GM23338 (cell line): ENCODE measurements around the gene PYGB. TPM values are rescaled to one million over a fixed set of nuclear protein-coding genes. Genes with fewer than 3 reads are reported as not detected.

Experiments
- ATAC-seq: fragments of 200-7000 bp; cut with Tn5 transposase; 3 replicates; pipeline ENCODE4 v1.9.1; 2020
- DNase-seq: peaks from one replicate; pipeline ENCODE4 v3.0.0-alpha.2; 2015; ENCODE audit warnings: low spot score
- H2AFZ ChIP-seq: fragments of 200-600 bp; sonication (generic); 2 replicates; pipeline ENCODE4 v1.8.0; 2016; ENCODE audit warnings: antibody characterized with exemption, mild to moderate bottlenecking, moderate library complexity
- H3F3A ChIP-seq: fragments of 200-600 bp; sonication (generic); replicated peaks from 2 replicates; pipeline ENCODE4 v1.8.0; 2017; ENCODE audit warnings: antibody characterized with exemption, mixed run types, low read depth
- H3K27ac ChIP-seq: fragments of 200-600 bp; sonication (generic); 2 replicates; pipeline ENCODE4 v1.6.1; 2016; ENCODE audit warnings: low read depth
- H3K27me3 ChIP-seq: fragments of 200-600 bp; sonication (generic); 2 replicates; pipeline ENCODE4 v1.8.0; 2016; ENCODE audit warnings: mild to moderate bottlenecking, mixed run types, moderate library complexity; ENCODE audit not compliant: insufficient read depth
- H3K36me3 ChIP-seq: fragments of 200-600 bp; sonication (generic); 2 replicates; pipeline ENCODE4 v1.8.0; 2016; ENCODE audit warnings: mild to moderate bottlenecking; ENCODE audit not compliant: insufficient read depth
- H3K4me1 ChIP-seq: fragments of 200-600 bp; sonication (generic); 2 replicates; pipeline ENCODE4 v1.8.0; 2016; ENCODE audit warnings: mild to moderate bottlenecking, moderate library complexity; ENCODE audit not compliant: insufficient read depth
- H3K4me2 ChIP-seq: fragments of 200-600 bp; sonication (generic); 2 replicates; pipeline ENCODE4 v1.7.1; 2017; ENCODE audit warnings: mixed run types
- H3K4me3 ChIP-seq: fragments of 200-600 bp; sonication (generic); 2 replicates; pipeline ENCODE4 v1.6.1; 2016; ENCODE audit warnings: mixed run types
- H3K79me2 ChIP-seq: fragments of 200-600 bp; sonication (generic); replicated peaks from 2 replicates; pipeline ENCODE4 v1.8.0; 2017; ENCODE audit warnings: mild to moderate bottlenecking; ENCODE audit not compliant: insufficient read depth
- H3K9me2 ChIP-seq: fragments of 200-600 bp; sonication (generic); 2 replicates; pipeline ENCODE4 v1.8.0; 2017; ENCODE audit not compliant: insufficient read depth
- H4K20me1 ChIP-seq: fragments of 200-600 bp; sonication (generic); replicated peaks from 2 replicates; pipeline ENCODE4 v1.8.0; 2017; ENCODE audit warnings: mild to moderate bottlenecking; ENCODE audit not compliant: insufficient read depth
- H3K27ac Mint-ChIP-seq: 2 replicates; pipeline ENCODE4 v1.8.0; 2020; ENCODE audit warnings: inconsistent platforms, mild to moderate bottlenecking, moderate library complexity, mixed read lengths
- H3K27me3 Mint-ChIP-seq: 3 replicates; pipeline ENCODE4 v1.8.0; 2022; ENCODE audit warnings: low read depth, mild to moderate bottlenecking, moderate library complexity, mixed read lengths, inconsistent platforms; ENCODE audit not compliant: insufficient read depth, poor library complexity
- H3K36me3 Mint-ChIP-seq: 3 replicates; pipeline ENCODE4 v1.8.0; 2021; ENCODE audit warnings: low read depth, mild to moderate bottlenecking, inconsistent platforms, moderate library complexity, mixed read lengths
- H3K4me1 Mint-ChIP-seq: 3 replicates; pipeline ENCODE4 v1.8.0; 2020; ENCODE audit warnings: mild to moderate bottlenecking, inconsistent platforms, mixed read lengths
- H3K4me3 Mint-ChIP-seq: 3 replicates; pipeline ENCODE4 v1.8.0; 2021; ENCODE audit warnings: moderate library complexity, mild to moderate bottlenecking, inconsistent platforms, mixed read lengths
- H3K9me3 Mint-ChIP-seq: 3 replicates; pipeline ENCODE4 v1.8.0; 2020; ENCODE audit warnings: moderate library complexity, mild to moderate bottlenecking, inconsistent platforms, mixed read lengths
- CREB1 ChIP-seq: fragments of 250-450 bp; sonication (Bioruptor Pico); IDR thresholded peaks from 2 replicates; pipeline ENCODE4 v1.5.0; 2020; ENCODE audit warnings: low read depth, mild to moderate bottlenecking, moderate library complexity
- EZH2phosphoT487 ChIP-seq: fragments of 200-600 bp; sonication (generic); IDR thresholded peaks from one replicate; pipeline ENCODE4 v1.8.1; 2018; ENCODE audit warnings: antibody characterized with exemption; ENCODE audit not compliant: unreplicated experiment
- JUNB ChIP-seq: IDR thresholded peaks from one replicate; pipeline ENCODE4 v1.6.1; 2016; ENCODE audit warnings: antibody characterized with exemption; ENCODE audit not compliant: unreplicated experiment
- NANOG ChIP-seq: IDR thresholded peaks from 2 replicates; pipeline ENCODE4 v1.6.1; 2016; ENCODE audit warnings: antibody characterized with exemption, borderline replicate concordance
- POLR2AphosphoS5 ChIP-seq: IDR thresholded peaks from 2 replicates; pipeline ENCODE4 v1.6.1; 2016; ENCODE audit warnings: antibody characterized with exemption, low read depth
- STAT1 ChIP-seq: IDR thresholded peaks from one replicate; pipeline ENCODE4 v1.6.1; 2016; ENCODE audit warnings: antibody characterized with exemption; ENCODE audit not compliant: unreplicated experiment
- ZNF114 ChIP-seq: fragments of 250-450 bp; sonication (Bioruptor Pico); IDR thresholded peaks from 2 replicates; pipeline ENCODE4 v1.5.0; 2020; ENCODE audit warnings: mild to moderate bottlenecking, moderate library complexity
- polyA plus RNA-seq: library from polyadenylated mRNA; unstranded; fragments of >200 nt; fragmentation: Nextera tagmentation; extraction: Ambion mirVana; gene quantifications from 2 replicates; pipeline ENCODE4 v1.2.1, GENCODE V29; 2016
- total RNA-seq: library from RNA; depleted of rRNA; stranded (reverse); fragments of >200 nt; shearing (Covaris generic); gene quantifications from 2 replicates; pipeline ENCODE4 v1.2.3, GENCODE V29; 2014
- TF ChIP-seq, protein P1 (sequence below): IDR thresholded peaks from one replicate; pipeline ENCODE4 v1.6.1; 2018; ENCODE audit warnings: antibody characterized with exemption; ENCODE audit not compliant: unreplicated experiment
- TF ChIP-seq, protein P2 (sequence below): IDR thresholded peaks from 2 replicates; pipeline ENCODE4 v1.6.1; 2016; ENCODE audit warnings: antibody characterized with exemption
- TF ChIP-seq, protein P3 (sequence below): fragments of 250-450 bp; sonication (Bioruptor Pico); IDR thresholded peaks from 2 replicates; pipeline ENCODE4 v1.5.0; 2020; ENCODE audit warnings: mild to moderate bottlenecking, moderate library complexity
- TF ChIP-seq, protein P4 (sequence below), 2 experiments: fragments of 200-600 bp in 1 of 2; sonication (generic) in 1 of 2; conservative IDR thresholded peaks; 2 replicates each; pipeline versions ENCODE4 v1.5.1 to v1.6.1; 2016 to 2017; ENCODE audit warnings: antibody characterized with exemption in 2 of 2, low read depth in 2 of 2, mild to moderate bottlenecking in 2 of 2, moderate library complexity in 1 of 2

Gene PYGB
- total and polyA plus RNA-seq, 2 experiments from 2014 or later, result 15.6 to 64.0 TPM

DNA sequence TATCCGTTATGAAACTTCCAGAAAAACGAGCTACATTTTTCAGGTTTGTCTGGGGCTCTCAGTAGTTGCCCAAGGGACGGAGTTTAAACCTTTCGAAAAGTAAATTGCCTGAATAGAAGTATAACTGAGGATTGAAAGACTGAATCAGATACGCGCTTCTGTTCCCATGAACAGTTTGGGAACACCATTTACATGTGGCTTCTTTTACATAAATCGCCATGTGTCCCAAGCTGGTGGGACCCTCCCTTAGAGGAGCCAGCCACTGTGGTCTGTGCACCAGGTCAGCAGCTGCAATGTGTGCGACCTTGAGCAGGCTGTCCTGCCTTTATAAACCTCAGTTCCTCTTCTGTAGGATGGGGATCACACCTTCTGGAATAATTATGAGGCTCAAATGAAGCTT lies 41.3 kb upstream of the PYGB start:
- Histone ChIP-seq H3K36me3 (no peaks in the 10 kb centered on the region), H3K79me2 (peaks cover 43% of the 10 kb centered on the region), H3K4me3 (no peak overlapping the region), H3K4me2 (no peak overlapping the region), H3K4me1 (peaks cover 4% of the 10 kb centered on the region), H4K20me1 (peaks cover 7% of the 10 kb centered on the region), H2AFZ (no peak overlapping the region), H3F3A (no peaks in the 10 kb centered on the region), H3K27me3 (no peaks in the 10 kb centered on the region), H3K27ac (no peak overlapping the region), H3K9me2 (no peaks in the 10 kb centered on the region)
- Mint-ChIP-seq H3K27ac (no peak overlapping the region), H3K36me3 (peaks cover 5% of the 10 kb centered on the region; the same call in 2 of the 3 replicates), H3K4me3 (no peak overlapping the region), H3K9me3 (no peaks in the 10 kb centered on the region), H3K27me3 (peaks cover 2% of the 10 kb centered on the region), H3K4me1 (peaks cover 14% of the 10 kb centered on the region)
- ATAC-seq, result no peak
- no peak for DNase-seq
- TF ChIP-seq, protein P1, sequence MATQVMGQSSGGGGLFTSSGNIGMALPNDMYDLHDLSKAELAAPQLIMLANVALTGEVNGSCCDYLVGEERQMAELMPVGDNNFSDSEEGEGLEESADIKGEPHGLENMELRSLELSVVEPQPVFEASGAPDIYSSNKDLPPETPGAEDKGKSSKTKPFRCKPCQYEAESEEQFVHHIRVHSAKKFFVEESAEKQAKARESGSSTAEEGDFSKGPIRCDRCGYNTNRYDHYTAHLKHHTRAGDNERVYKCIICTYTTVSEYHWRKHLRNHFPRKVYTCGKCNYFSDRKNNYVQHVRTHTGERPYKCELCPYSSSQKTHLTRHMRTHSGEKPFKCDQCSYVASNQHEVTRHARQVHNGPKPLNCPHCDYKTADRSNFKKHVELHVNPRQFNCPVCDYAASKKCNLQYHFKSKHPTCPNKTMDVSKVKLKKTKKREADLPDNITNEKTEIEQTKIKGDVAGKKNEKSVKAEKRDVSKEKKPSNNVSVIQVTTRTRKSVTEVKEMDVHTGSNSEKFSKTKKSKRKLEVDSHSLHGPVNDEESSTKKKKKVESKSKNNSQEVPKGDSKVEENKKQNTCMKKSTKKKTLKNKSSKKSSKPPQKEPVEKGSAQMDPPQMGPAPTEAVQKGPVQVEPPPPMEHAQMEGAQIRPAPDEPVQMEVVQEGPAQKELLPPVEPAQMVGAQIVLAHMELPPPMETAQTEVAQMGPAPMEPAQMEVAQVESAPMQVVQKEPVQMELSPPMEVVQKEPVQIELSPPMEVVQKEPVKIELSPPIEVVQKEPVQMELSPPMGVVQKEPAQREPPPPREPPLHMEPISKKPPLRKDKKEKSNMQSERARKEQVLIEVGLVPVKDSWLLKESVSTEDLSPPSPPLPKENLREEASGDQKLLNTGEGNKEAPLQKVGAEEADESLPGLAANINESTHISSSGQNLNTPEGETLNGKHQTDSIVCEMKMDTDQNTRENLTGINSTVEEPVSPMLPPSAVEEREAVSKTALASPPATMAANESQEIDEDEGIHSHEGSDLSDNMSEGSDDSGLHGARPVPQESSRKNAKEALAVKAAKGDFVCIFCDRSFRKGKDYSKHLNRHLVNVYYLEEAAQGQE, result no peak
- no peak for TF ChIP-seq POLR2AphosphoS5
- no peak for TF ChIP-seq JUNB
- TF ChIP-seq STAT1, result no peak
- TF ChIP-seq EZH2phosphoT487, result no peak
- TF ChIP-seq CREB1 (CRISPR knock-in tag), result no peak
- no peak for TF ChIP-seq NANOG
- TF ChIP-seq, protein P2, sequence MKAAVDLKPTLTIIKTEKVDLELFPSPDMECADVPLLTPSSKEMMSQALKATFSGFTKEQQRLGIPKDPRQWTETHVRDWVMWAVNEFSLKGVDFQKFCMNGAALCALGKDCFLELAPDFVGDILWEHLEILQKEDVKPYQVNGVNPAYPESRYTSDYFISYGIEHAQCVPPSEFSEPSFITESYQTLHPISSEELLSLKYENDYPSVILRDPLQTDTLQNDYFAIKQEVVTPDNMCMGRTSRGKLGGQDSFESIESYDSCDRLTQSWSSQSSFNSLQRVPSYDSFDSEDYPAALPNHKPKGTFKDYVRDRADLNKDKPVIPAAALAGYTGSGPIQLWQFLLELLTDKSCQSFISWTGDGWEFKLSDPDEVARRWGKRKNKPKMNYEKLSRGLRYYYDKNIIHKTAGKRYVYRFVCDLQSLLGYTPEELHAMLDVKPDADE, result no peak
- TF ChIP-seq, protein P3, sequence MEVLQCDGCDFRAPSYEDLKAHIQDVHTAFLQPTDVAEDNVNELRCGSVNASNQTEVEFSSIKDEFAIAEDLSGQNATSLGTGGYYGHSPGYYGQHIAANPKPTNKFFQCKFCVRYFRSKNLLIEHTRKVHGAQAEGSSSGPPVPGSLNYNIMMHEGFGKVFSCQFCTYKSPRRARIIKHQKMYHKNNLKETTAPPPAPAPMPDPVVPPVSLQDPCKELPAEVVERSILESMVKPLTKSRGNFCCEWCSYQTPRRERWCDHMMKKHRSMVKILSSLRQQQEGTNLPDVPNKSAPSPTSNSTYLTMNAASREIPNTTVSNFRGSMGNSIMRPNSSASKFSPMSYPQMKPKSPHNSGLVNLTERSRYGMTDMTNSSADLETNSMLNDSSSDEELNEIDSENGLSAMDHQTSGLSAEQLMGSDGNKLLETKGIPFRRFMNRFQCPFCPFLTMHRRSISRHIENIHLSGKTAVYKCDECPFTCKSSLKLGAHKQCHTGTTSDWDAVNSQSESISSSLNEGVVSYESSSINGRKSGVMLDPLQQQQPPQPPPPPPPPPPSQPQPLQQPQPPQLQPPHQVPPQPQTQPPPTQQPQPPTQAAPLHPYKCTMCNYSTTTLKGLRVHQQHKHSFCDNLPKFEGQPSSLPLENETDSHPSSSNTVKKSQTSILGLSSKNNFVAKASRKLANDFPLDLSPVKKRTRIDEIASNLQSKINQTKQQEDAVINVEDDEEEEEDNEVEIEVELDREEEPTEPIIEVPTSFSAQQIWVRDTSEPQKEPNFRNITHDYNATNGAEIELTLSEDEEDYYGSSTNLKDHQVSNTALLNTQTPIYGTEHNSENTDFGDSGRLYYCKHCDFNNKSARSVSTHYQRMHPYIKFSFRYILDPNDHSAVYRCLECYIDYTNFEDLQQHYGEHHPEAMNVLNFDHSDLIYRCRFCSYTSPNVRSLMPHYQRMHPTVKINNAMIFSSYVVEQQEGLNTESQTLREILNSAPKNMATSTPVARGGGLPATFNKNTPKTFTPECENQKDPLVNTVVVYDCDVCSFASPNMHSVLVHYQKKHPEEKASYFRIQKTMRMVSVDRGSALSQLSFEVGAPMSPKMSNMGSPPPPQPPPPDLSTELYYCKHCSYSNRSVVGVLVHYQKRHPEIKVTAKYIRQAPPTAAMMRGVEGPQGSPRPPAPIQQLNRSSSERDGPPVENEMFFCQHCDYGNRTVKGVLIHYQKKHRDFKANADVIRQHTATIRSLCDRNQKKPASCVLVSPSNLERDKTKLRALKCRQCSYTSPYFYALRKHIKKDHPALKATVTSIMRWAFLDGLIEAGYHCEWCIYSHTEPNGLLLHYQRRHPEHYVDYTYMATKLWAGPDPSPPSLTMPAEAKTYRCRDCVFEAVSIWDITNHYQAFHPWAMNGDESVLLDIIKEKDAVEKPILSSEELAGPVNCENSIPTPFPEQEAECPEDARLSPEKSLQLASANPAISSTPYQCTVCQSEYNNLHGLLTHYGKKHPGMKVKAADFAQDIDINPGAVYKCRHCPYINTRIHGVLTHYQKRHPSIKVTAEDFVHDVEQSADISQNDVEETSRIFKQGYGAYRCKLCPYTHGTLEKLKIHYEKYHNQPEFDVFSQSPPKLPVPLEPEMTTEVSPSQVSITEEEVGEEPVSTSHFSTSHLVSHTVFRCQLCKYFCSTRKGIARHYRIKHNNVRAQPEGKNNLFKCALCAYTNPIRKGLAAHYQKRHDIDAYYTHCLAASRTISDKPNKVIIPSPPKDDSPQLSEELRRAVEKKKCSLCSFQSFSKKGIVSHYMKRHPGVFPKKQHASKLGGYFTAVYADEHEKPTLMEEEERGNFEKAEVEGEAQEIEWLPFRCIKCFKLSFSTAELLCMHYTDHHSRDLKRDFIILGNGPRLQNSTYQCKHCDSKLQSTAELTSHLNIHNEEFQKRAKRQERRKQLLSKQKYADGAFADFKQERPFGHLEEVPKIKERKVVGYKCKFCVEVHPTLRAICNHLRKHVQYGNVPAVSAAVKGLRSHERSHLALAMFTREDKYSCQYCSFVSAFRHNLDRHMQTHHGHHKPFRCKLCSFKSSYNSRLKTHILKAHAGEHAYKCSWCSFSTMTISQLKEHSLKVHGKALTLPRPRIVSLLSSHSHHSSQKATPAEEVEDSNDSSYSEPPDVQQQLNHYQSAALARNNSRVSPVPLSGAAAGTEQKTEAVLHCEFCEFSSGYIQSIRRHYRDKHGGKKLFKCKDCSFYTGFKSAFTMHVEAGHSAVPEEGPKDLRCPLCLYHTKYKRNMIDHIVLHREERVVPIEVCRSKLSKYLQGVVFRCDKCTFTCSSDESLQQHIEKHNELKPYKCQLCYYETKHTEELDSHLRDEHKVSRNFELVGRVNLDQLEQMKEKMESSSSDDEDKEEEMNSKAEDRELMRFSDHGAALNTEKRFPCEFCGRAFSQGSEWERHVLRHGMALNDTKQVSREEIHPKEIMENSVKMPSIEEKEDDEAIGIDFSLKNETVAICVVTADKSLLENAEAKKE (CRISPR knock-in tag), result no peak
- no peak for TF ChIP-seq ZNF114 (CRISPR knock-in tag)
- TF ChIP-seq, protein P4, sequence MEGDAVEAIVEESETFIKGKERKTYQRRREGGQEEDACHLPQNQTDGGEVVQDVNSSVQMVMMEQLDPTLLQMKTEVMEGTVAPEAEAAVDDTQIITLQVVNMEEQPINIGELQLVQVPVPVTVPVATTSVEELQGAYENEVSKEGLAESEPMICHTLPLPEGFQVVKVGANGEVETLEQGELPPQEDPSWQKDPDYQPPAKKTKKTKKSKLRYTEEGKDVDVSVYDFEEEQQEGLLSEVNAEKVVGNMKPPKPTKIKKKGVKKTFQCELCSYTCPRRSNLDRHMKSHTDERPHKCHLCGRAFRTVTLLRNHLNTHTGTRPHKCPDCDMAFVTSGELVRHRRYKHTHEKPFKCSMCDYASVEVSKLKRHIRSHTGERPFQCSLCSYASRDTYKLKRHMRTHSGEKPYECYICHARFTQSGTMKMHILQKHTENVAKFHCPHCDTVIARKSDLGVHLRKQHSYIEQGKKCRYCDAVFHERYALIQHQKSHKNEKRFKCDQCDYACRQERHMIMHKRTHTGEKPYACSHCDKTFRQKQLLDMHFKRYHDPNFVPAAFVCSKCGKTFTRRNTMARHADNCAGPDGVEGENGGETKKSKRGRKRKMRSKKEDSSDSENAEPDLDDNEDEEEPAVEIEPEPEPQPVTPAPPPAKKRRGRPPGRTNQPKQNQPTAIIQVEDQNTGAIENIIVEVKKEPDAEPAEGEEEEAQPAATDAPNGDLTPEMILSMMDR (conservative IDR thresholded peaks at IDR 0.05; ENCODE audit: low read depth in 2 of 2), result no peak
